Measurements from ENCODE around the gene OS9. TPM values are rescaled to one million over a fixed set of nuclear protein-coding genes. Genes with fewer than 3 reads are reported as not detected.

OS9 gene
- total and polyA plus RNA-seq, 2 of the 4 experiments (the other 2 are of a cell fraction) = 159 to 272 TPM

DNA sequence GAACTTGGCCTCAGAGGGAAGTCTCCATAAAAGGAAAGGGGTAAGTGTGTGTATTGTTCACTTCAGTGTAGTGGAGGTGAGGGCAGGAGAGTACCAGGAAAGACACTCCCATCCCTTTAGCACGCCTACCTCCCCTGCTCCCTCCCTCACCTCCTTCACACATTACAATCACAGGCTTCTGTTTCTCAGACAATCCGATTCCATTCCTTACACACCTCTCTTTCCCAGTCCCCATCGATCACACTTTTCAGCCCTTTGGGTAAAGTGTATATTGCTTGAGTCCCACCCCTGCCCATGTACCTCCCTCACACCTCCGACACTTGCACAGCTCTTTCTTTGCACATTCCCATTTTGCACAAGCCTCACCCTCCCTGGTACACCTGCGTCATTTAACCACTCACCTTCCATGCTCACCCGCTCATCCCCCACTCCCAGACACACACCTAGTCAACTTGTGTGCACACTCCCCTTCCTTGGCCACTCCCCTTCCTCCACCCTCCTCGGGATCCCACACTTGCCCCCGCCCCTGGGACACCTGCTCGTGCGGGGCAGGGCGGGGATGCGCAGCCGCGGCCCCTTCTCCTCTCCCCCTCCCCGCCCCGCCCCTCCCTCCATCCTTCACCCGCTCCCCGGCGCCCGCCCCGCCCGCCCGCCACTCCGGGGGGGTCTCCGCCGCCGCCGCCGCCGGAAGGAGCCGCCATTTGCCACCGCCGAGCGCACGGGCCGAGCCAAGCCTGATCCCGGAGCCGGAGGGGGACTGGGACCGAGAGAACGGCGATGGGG lies 60.7 kb downstream of the OS9 start, which contains the start of gene MARCHF9:
TSS of gene MARCHF9 (plus strand) at position 693 of the 783 bp plus-strand sequence. CDS start 426 bp downstream, outside the sequence.
- WGBS, 2 experiments (ENCODE audit: extremely low coverage in 2 of 2, insufficient read length in 1 of 2) = 2% methylated on average over 4 of the region's 41 CpGs; no CpG with 5 or more reads in 1 of the 2 experiments
- TF ChIP-seq MXI1 (IDR thresholded peaks at IDR 0.05; ENCODE audit: borderline replicate concordance, low read depth, low read length) (no peak), MAZ (IDR thresholded peaks at IDR 0.05; ENCODE audit: borderline replicate concordance, low read depth, low read length) (peak; percentile 42; the same call in 1 of the 2 replicates), RFX5 (IDR thresholded peaks at IDR 0.05; ENCODE audit: low read depth, low read length) (no peak)
- POLR2A ChIA-PET (ENCODE audit: unreplicated experiment) = no interaction called here
- H3K36me3 ChIP-seq (ENCODE audit: control insufficient read depth, insufficient read depth, low read length) = peaks cover 19% of the 10 kb centered on the region
- H3K27me3 ChIP-seq (ENCODE audit: control insufficient read depth, insufficient read depth, low read length) = peaks cover 10% of the 10 kb centered on the region
- 0 out of 2 replicates have a peak within 1 kb of the TSS, but pooled peaks have one; percentile 40 for H3K14ac ChIP-seq (replicated peaks; ENCODE audit: low read depth, low read length)
- peaks cover 7% of the 10 kb centered on the region for H3K4me1 ChIP-seq (ENCODE audit: control insufficient read depth, insufficient read depth, low read length)
- H3K27ac ChIP-seq (ENCODE audit: insufficient read depth, low read length) = no peak within 1 kb of the TSS; the same call in 1 of the 2 replicates
- no peak within 1 kb of the TSS for H2BK20ac ChIP-seq (ENCODE audit: low read depth, low read length)
- no peak within 1 kb of the TSS for H4K5ac ChIP-seq (ENCODE audit: low read depth, low read length)
- BruUV-seq (replicated peaks) = no TSS peak
- in situ Hi-C loops (cut with MboI; ENCODE audit: low sequenced_read_pairs) (no loop called here), intact Hi-C loops (cut with micrococcal nuclease) (no loop called here), dilution Hi-C loops (cut with HindIII; ENCODE audit: low sequenced_read_pairs, unreplicated experiment) (no loop called here)
- H3K9me1 ChIP-seq (ENCODE audit: insufficient read depth, low read length) = peaks cover 15% of the 10 kb centered on the region
- no peak within 1 kb of the TSS for H3K56ac ChIP-seq (ENCODE audit: extremely low read depth, insufficient read depth, low read length)
- peak within 1 kb of the TSS; percentile 76 for H2AK9ac ChIP-seq (replicated peaks; ENCODE audit: low read depth, low read length, poor library complexity)
- H3K79me1 ChIP-seq (ENCODE audit: low read depth in 1 of 2, low read length in 2 of 2) = peaks cover 16 to 30% of the 10 kb centered on the region in 2 experiments; a peak in 3 of 4 replicates
- peak within 1 kb of the TSS; percentile 81 for H3K4me2 ChIP-seq (ENCODE audit: low read depth, low read length)
- H3K18ac ChIP-seq (ENCODE audit: low read depth, low read length) = no peak within 1 kb of the TSS
- no peak within 1 kb of the TSS for H2BK120ac ChIP-seq (ENCODE audit: low read depth, low read length)
- no peaks in the 10 kb centered on the region for H3K9me3 ChIP-seq (ENCODE audit: control insufficient read depth, insufficient read depth, low read length)
- peak within 1 kb of the TSS in 1 of 2 experiments; percentile 35; a peak in 1 of 4 replicates for H4K8ac ChIP-seq (ENCODE audit: low read depth in 2 of 2, low read length in 2 of 2)
- H2BK15ac ChIP-seq (ENCODE audit: low read depth, low read length) = no peak within 1 kb of the TSS
- ATAC-seq (ENCODE audit: low read depth) (peak; percentile 3; the same call in 1 of the 2 replicates), DNase-seq (no peak)
- H3K4ac ChIP-seq (ENCODE audit: low read depth, low read length) = peak within 1 kb of the TSS; percentile 60; the same call in 1 of the 2 replicates
- peaks cover 7% of the 10 kb centered on the region; the same call in 1 of the 2 replicates for H4K20me1 ChIP-seq (ENCODE audit: insufficient read depth, low read length)
- H4K91ac ChIP-seq (ENCODE audit: insufficient read depth, low read depth, low read length) = no peak within 1 kb of the TSS; the same call in 1 of the 2 replicates
- no peak within 1 kb of the TSS for H2BK5ac ChIP-seq (ENCODE audit: low read depth, low read length, poor library complexity, severe bottlenecking)
- peak within 1 kb of the TSS; percentile 42 for H3K9ac ChIP-seq (ENCODE audit: low read depth, low read length)
- peak within 1 kb of the TSS; percentile 71; the same call in 1 of the 2 replicates for H2AK5ac ChIP-seq (ENCODE audit: low read depth, low read length)
- peak within 1 kb of the TSS; percentile 83 for H3K23ac ChIP-seq (ENCODE audit: low read depth, low read length)
- H2AFZ ChIP-seq (replicated peaks; ENCODE audit: low read length, poor library complexity) = peak within 1 kb of the TSS; percentile 87
- CTCF ChIA-PET = no interaction called here
- peak within 1 kb of the TSS; percentile 59 for H3K4me3 ChIP-seq (ENCODE audit: insufficient read depth, low read depth, low read length)

Data from IMR-90 (cell line).